HepG2 (cell line): ENCODE results near the gene ATP5PB. TPM values are rescaled to one million over a fixed set of nuclear protein-coding genes. Genes with fewer than 3 reads are reported as not detected.

Experiments used
- ATRX ChIP-seq: sonication (generic); formaldehyde crosslinking; IDR thresholded peaks from 2 replicates; pipeline ENCODE4 v1.4.0; 2020; ENCODE audit warnings: missing genetic modification reagents, borderline replicate concordance
- FOXA1 ChIP-seq, 2 experiments: fragments of 450-650 bp in 1 of 2; sonication (generic) in 1 of 2; formaldehyde crosslinking in 1 of 2; IDR thresholded peaks; 2 replicates each; pipeline versions ENCODE4 v1.4.0 to v1.6.1; 2016 to 2020; ENCODE audit warnings: missing genetic modification reagents in 1 of 2
- FOXJ3 ChIP-seq: sonication (generic); formaldehyde crosslinking; IDR thresholded peaks from 2 replicates; pipeline ENCODE4 v1.4.0; 2020; ENCODE audit warnings: missing genetic modification reagents, mild to moderate bottlenecking, borderline replicate concordance
- HNF1B ChIP-seq: sonication (generic); formaldehyde crosslinking; IDR thresholded peaks from 2 replicates; pipeline ENCODE4 v1.5.1; 2020; ENCODE audit warnings: mild to moderate bottlenecking, moderate library complexity, missing genetic modification reagents
- JUN ChIP-seq: sonication (generic); formaldehyde crosslinking; IDR thresholded peaks from 2 replicates; pipeline ENCODE4 v1.4.0; 2020; ENCODE audit warnings: mild to moderate bottlenecking, missing genetic modification reagents
- MNT ChIP-seq: fragments of 450-650 bp; IDR thresholded peaks from 2 replicates; pipeline ENCODE4 v1.6.1; 2016
- NR2F2 ChIP-seq: IDR thresholded peaks from 2 replicates; pipeline ENCODE4 v1.6.1; 2012; ENCODE audit warnings: low read depth, inconsistent platforms, borderline replicate concordance
- SKIL ChIP-seq: sonication (generic); formaldehyde crosslinking; IDR thresholded peaks from 2 replicates; pipeline ENCODE4 v1.8.0; 2022; ENCODE audit warnings: missing genetic modification reagents, mild to moderate bottlenecking, moderate library complexity, borderline replicate concordance
- TAF1 ChIP-seq: sonication (generic); formaldehyde crosslinking; IDR thresholded peaks from 2 replicates; pipeline ENCODE4 v1.4.0; 2020; ENCODE audit warnings: missing genetic modification reagents
- TFE3 ChIP-seq: IDR thresholded peaks from 2 replicates; pipeline ENCODE4 v1.6.1; 2016
- ZBTB25 ChIP-seq: IDR thresholded peaks from 2 replicates; pipeline ENCODE4 v1.6.1; 2018; ENCODE audit warnings: missing genetic modification reagents
- ZNF142 ChIP-seq: sonication (generic); formaldehyde crosslinking; IDR thresholded peaks from 2 replicates; pipeline ENCODE4 v1.4.0; 2020; ENCODE audit warnings: missing genetic modification reagents
- ZNF460 ChIP-seq: sonication (generic); formaldehyde crosslinking; IDR thresholded peaks from 2 replicates; pipeline ENCODE4 v1.5.1; 2020; ENCODE audit warnings: missing genetic modification reagents, mild to moderate bottlenecking, borderline replicate concordance
- polyA plus RNA-seq, 8 experiments: library from polyadenylated mRNA; depleted of rRNA in 3 of 8; stranded (reverse) in 7 of 8; unstranded in 1 of 8; fragments of >200 nt; fragmentation: Illumina TruSeq in 4 of 8; extraction: Trizol in 4 of 8; gene quantifications; 2 replicates each; pipeline versions ENCODE4 v1.2.1 to v1.2.3, GENCODE V29; 2011 to 2016; ENCODE audit warnings: low read depth in 4 of 8, missing spikeins in 1 of 8, mixed read lengths in 1 of 8; ENCODE audit not compliant: insufficient read depth in 1 of 8
- total RNA-seq, 5 experiments: library from RNA; depleted of rRNA; stranded (reverse); fragments of >200 nt; fragmentation: Illumina TruSeq; extraction: Trizol; gene quantifications; 2 replicates each; pipeline ENCODE4 v1.2.3, GENCODE V29; 2016; ENCODE audit warnings: low read depth in 1 of 5

Gene ATP5PB
- total and polyA plus RNA-seq, 2 of the 13 experiments (the other 11 are each of a cell fraction or from before 2014, with no cell fraction given) = 297 to 541 TPM

- no peak for TF ChIP-seq ZNF142
- peak; percentile 46; the same call in 1 of the 2 replicates for TF ChIP-seq ZBTB25 (CRISPR knock-in tag)
- no peak for TF ChIP-seq TAF1
- no peak for TF ChIP-seq ATRX
- no peak; the same call in 1 of the 2 replicates for TF ChIP-seq HNF1B (CRISPR knock-in tag)
- TF ChIP-seq SKIL (CRISPR knock-in tag) = peak; percentile 47; the same call in 1 of the 2 replicates
- peak; percentile 18; the same call in 1 of the 2 replicates for TF ChIP-seq TFE3 (CRISPR knock-in tag)
- TF ChIP-seq MNT = no peak
- TF ChIP-seq ZNF460 (CRISPR knock-in tag) = no peak
- TF ChIP-seq NR2F2 = peak; percentile 50; the same call in 1 of the 2 replicates
- TF ChIP-seq JUN = 0 out of 2 replicates have a peak, but pooled peaks have one; percentile 23
- TF ChIP-seq FOXJ3 (CRISPR knock-in tag) = peak; percentile 78; the same call in 1 of the 2 replicates
- TF ChIP-seq FOXA1 (IDR thresholded peaks at IDR 0.05) = peak; percentile 78; the same call in 1 of the 2 replicates
- TF ChIP-seq FOXA1 (CRISPR knock-in tag; IDR thresholded peaks at IDR 0.05) = peak; percentile 96
Observed at GRCh38 chr1:111417755-111418154, 31.5 kb upstream of the ATP5PB start (continued).
